WTC11 (cell line): Measurements from ENCODE around the gene DLL4. TPM values are rescaled to one million over a fixed set of nuclear protein-coding genes. Genes with fewer than 3 reads are reported as not detected.

Experiments used
- ATAC-seq: fragments of 200-7000 bp; cut with Tn5 transposase; 2 replicates; pipeline ENCODE4 v1.10.0; 2021; ENCODE audit warnings: mild to moderate bottlenecking, moderate library complexity
- CTCF ChIA-PET: fragments of 300-600 bp; sonication (Branson Sonifier 250); formaldehyde crosslinking; loops from one replicate; lab custom pipeline; 2021; ENCODE audit warnings: antibody characterized with exemption; lab: Charles Lee
- POLR2A ChIA-PET: fragments of 350-600 bp; sonication (Branson Sonifier 250); formaldehyde crosslinking; loops from one replicate; lab custom pipeline; 2021; ENCODE audit warnings: antibody characterized with exemption; lab: Charles Lee
- DNase-seq: peaks from one replicate; pipeline ENCODE4 v3.0.0; 2021; ENCODE audit warnings: low spot score
- H3K27ac Mint-ChIP-seq: 2 replicates; pipeline ENCODE4 v1.8.0; 2021; ENCODE audit warnings: mixed read lengths
- H3K27me3 Mint-ChIP-seq: 2 replicates; pipeline ENCODE4 v1.8.0; 2021; ENCODE audit warnings: low read depth, mild to moderate bottlenecking, moderate library complexity, mixed read lengths
- H3K36me3 Mint-ChIP-seq: 2 replicates; pipeline ENCODE4 v1.8.0; 2021; ENCODE audit warnings: mixed read lengths
- H3K4me1 Mint-ChIP-seq: 2 replicates; pipeline ENCODE4 v1.8.0; 2022; ENCODE audit warnings: mixed read lengths
- H3K4me3 Mint-ChIP-seq: 2 replicates; pipeline ENCODE4 v1.8.0; 2021; ENCODE audit warnings: mild to moderate bottlenecking, moderate library complexity, mixed read lengths
- H3K9me3 Mint-ChIP-seq: 2 replicates; pipeline ENCODE4 v1.8.0; 2021; ENCODE audit warnings: mixed read lengths
- ARID4B ChIP-seq: sonication (generic); formaldehyde crosslinking; IDR thresholded peaks from 2 replicates; pipeline ENCODE4 v1.8.0; 2023; ENCODE audit warnings: missing genetic modification reagents, mild to moderate bottlenecking, borderline replicate concordance
- CBFB ChIP-seq: sonication (generic); formaldehyde crosslinking; IDR thresholded peaks from 2 replicates; pipeline ENCODE4 v1.8.1; 2022; ENCODE audit warnings: mild to moderate bottlenecking, low read depth, missing genetic modification reagents
- CDX4 ChIP-seq: fragments of 250-450 bp; sonication (Bioruptor Pico); IDR thresholded peaks from 2 replicates; pipeline ENCODE4 v1.9.0; 2021; ENCODE audit warnings: moderate library complexity, mild to moderate bottlenecking, inconsistent platforms, borderline replicate concordance
- ERG ChIP-seq: fragments of 250-450 bp; sonication (Bioruptor Pico); IDR thresholded peaks from 2 replicates; pipeline ENCODE4 v1.8.0; 2021; ENCODE audit warnings: mild to moderate bottlenecking
- ETV6 ChIP-seq: sonication (generic); formaldehyde crosslinking; IDR thresholded peaks from 2 replicates; pipeline ENCODE4 v1.8.1; 2022; ENCODE audit warnings: mild to moderate bottlenecking, missing genetic modification reagents
- FOXP1 ChIP-seq: sonication (generic); formaldehyde crosslinking; IDR thresholded peaks from 2 replicates; pipeline ENCODE4 v1.8.0; 2022; ENCODE audit warnings: missing genetic modification reagents, mild to moderate bottlenecking, moderate library complexity, borderline replicate concordance
- FOXP4 ChIP-seq: sonication (generic); formaldehyde crosslinking; IDR thresholded peaks from 2 replicates; pipeline ENCODE4 v1.8.0; 2022; ENCODE audit warnings: mild to moderate bottlenecking, missing genetic modification reagents
- GABPB1 ChIP-seq: sonication (generic); formaldehyde crosslinking; IDR thresholded peaks from 2 replicates; pipeline ENCODE4 v1.8.1; 2023; ENCODE audit warnings: mild to moderate bottlenecking, missing genetic modification reagents
- SP1 ChIP-seq: sonication (generic); formaldehyde crosslinking; conservative IDR thresholded peaks from 2 replicates; pipeline ENCODE4 v1.8.1; 2022; ENCODE audit warnings: missing genetic modification reagents
- STAT6 ChIP-seq: sonication (generic); formaldehyde crosslinking; conservative IDR thresholded peaks from 2 replicates; pipeline ENCODE4 v1.8.1; 2023; ENCODE audit warnings: mild to moderate bottlenecking, low read depth, missing genetic modification reagents, moderate library complexity
- TEAD1 ChIP-seq: sonication (generic); formaldehyde crosslinking; IDR thresholded peaks from 2 replicates; pipeline ENCODE4 v1.8.0; 2022; ENCODE audit warnings: mild to moderate bottlenecking, missing genetic modification reagents
- ZBTB43 ChIP-seq: sonication (generic); formaldehyde crosslinking; IDR thresholded peaks from 2 replicates; pipeline ENCODE4 v1.8.1; 2023; ENCODE audit warnings: mild to moderate bottlenecking, missing genetic modification reagents
- ZMAT4 ChIP-seq: fragments of 250-450 bp; sonication (Bioruptor Pico); IDR thresholded peaks from 2 replicates; pipeline ENCODE4 v1.9.0; 2021; ENCODE audit warnings: mild to moderate bottlenecking
- ZNF219 ChIP-seq: sonication (generic); formaldehyde crosslinking; IDR thresholded peaks from 2 replicates; pipeline ENCODE4 v1.8.0; 2023; ENCODE audit warnings: missing genetic modification reagents, mild to moderate bottlenecking, borderline replicate concordance
- ZNF281 ChIP-seq: sonication (generic); formaldehyde crosslinking; IDR thresholded peaks from 2 replicates; pipeline ENCODE4 v1.8.0; 2023; ENCODE audit warnings: mild to moderate bottlenecking, missing genetic modification reagents
- ZNF317 ChIP-seq: sonication (generic); formaldehyde crosslinking; IDR thresholded peaks from 2 replicates; pipeline ENCODE4 v1.8.1; 2023; ENCODE audit warnings: low read depth, mild to moderate bottlenecking, moderate library complexity, missing genetic modification reagents, borderline replicate concordance
- ZNF396 ChIP-seq: fragments of 250-450 bp; sonication (Bioruptor Pico); IDR thresholded peaks from 2 replicates; pipeline ENCODE4 v1.8.0; 2021; ENCODE audit warnings: mild to moderate bottlenecking, moderate library complexity, borderline replicate concordance
- ZNF423 ChIP-seq: fragments of 250-450 bp; sonication (Bioruptor Pico); IDR thresholded peaks from 2 replicates; pipeline ENCODE4 v2.1.2; 2022; ENCODE audit warnings: mild to moderate bottlenecking, moderate library complexity
- total RNA-seq: library from RNA; stranded (reverse); gene quantifications from 3 replicates; pipeline ENCODE4 v1.2.3, GENCODE V29; 2021

Gene DLL4
- total RNA-seq, 1 experiment from 2014 or later: 0.94 TPM

- Mint-ChIP-seq H3K9me3 (no peaks in the 10 kb centered on the region), H3K27ac (no peak overlapping the region), H3K36me3 (no peaks in the 10 kb centered on the region)
- DNase-seq (no peak), ATAC-seq (no peak)
- TF ChIP-seq GABPB1 (CRISPR knock-in tag) (no peak), STAT6 (no peak), ZNF281 (no peak), CBFB (CRISPR knock-in tag) (no peak), ZNF396 (CRISPR knock-in tag) (no peak), FOXP4 (CRISPR knock-in tag) (no peak), ZNF317 (no peak), FOXP1 (CRISPR knock-in tag) (no peak), ZBTB43 (CRISPR knock-in tag) (no peak), ZMAT4 (CRISPR knock-in tag) (no peak)
- TF ChIP-seq, all 79 proteins: peak for 0
- Mint-ChIP-seq H3K27me3 (peaks cover 36% of the 10 kb centered on the region), H3K4me1 (peaks cover 19% of the 10 kb centered on the region), H3K4me3 (no peak overlapping the region)
- CTCF ChIA-PET: interaction anchor here (0.5 to 6.5 kb wide), 18 partner anchors 11 to 318 kb away, joined by 3 to 203 read pairs (median 16); partner anchors contain the start of genes CHAC1, CHP1, DLL4 and EXD1
- POLR2A ChIA-PET: interaction anchor here (1.0 to 5.0 kb wide), 6 partner anchors 10 to 243 kb away, joined by 3 to 80 read pairs (median 8); partner anchors contain the start of genes CHAC1 and DLL4
Observed at GRCh38 chr15:40942878-40943277, 13.7 kb downstream of the DLL4 start.

GRCh38 chr15:40943764-40944365 lies 14.7 kb downstream of the DLL4 start:
- ATAC-seq (no peak), DNase-seq (no peak)
- Mint-ChIP-seq H3K9me3 (no peaks in the 10 kb centered on the region), H3K4me3 (no peak overlapping the region), H3K36me3 (no peaks in the 10 kb centered on the region), H3K4me1 (peaks cover 21% of the 10 kb centered on the region), H3K27ac (no peak overlapping the region), H3K27me3 (peaks cover 36% of the 10 kb centered on the region)
- POLR2A ChIA-PET: interaction anchor here (5.0 kb wide), 1 partner anchor 9 kb away, joined by 80 read pairs; the partner anchor contains the start of gene CHAC1
- CTCF ChIA-PET: interaction anchor here (3.4 to 4.8 kb wide), 2 partner anchors 10 to 19 kb away, joined by 55 to 99 read pairs; partner anchors contain the start of gene CHAC1
- no peak for TF ChIP-seq SP1
- no peak for TF ChIP-seq ARID4B (CRISPR knock-in tag)
- no peak for TF ChIP-seq ETV6 (CRISPR knock-in tag)
- no peak for TF ChIP-seq ERG (CRISPR knock-in tag)
- TF ChIP-seq TEAD1 (CRISPR knock-in tag): no peak
- TF ChIP-seq ZNF219 (CRISPR knock-in tag): no peak
- TF ChIP-seq CDX4: no peak
- TF ChIP-seq ZNF423 (CRISPR knock-in tag): no peak
